IMR-90 (cell line): ENCODE data around the gene CD6. TPM values are rescaled to one million over a fixed set of nuclear protein-coding genes. Genes with fewer than 3 reads are reported as not detected.

Experiments
- ATAC-seq: fragments of 200-7000 bp; cut with Tn5 transposase; 2 replicates; pipeline ENCODE4 v1.9.1; 2020; ENCODE audit warnings: low read depth, mild to moderate bottlenecking, moderate library complexity
- BruUV-seq: library from RNA; stranded (reverse); fragments of 400-500 nt; replicated peaks from 2 replicates; lab custom pipeline; 2021; lab: Mats Ljungman, UMichigan
- CTCF ChIA-PET: fragments of 300-600 bp; formaldehyde crosslinking; extraction: SDS; loops from one replicate; lab custom pipeline; 2021; ENCODE audit warnings: antibody characterized with exemption; lab: Yijun Ruan, JAX
- POLR2A ChIA-PET: fragments of 300-600 bp; sonication (Branson Sonifier 250); formaldehyde crosslinking; loops from one replicate; lab custom pipeline; 2022; ENCODE audit warnings: antibody characterized with exemption; ENCODE audit not compliant: unreplicated experiment; lab: Charles Lee
- DNase-seq: peaks from one replicate; pipeline ENCODE4 v3.0.0; 2013
- H2AFZ ChIP-seq: replicated peaks from 2 replicates; pipeline ENCODE3; 2013; ENCODE audit warnings: low read length, mild to moderate bottlenecking; ENCODE audit not compliant: poor library complexity
- H2AK5ac ChIP-seq: 2 replicates; pipeline ENCODE4 v1.6.1; 2013; ENCODE audit warnings: low read depth, low read length, inconsistent platforms
- H2AK9ac ChIP-seq: replicated peaks from 2 replicates; pipeline ENCODE3; 2013; ENCODE audit warnings: mild to moderate bottlenecking, low read depth, low read length, moderate library complexity; ENCODE audit not compliant: poor library complexity
- H2BK120ac ChIP-seq: 2 replicates; pipeline ENCODE4 v1.6.1; 2013; ENCODE audit warnings: low read depth, low read length, inconsistent platforms
- H2BK15ac ChIP-seq: 3 replicates; pipeline ENCODE4 v1.6.1; 2013; ENCODE audit warnings: low read depth, low read length, inconsistent platforms
- H2BK20ac ChIP-seq: 2 replicates; pipeline ENCODE4 v1.6.1; 2013; ENCODE audit warnings: low read depth, mild to moderate bottlenecking, inconsistent platforms, low read length, moderate library complexity
- H2BK5ac ChIP-seq: 2 replicates; pipeline ENCODE4 v1.6.1; 2013; ENCODE audit warnings: mild to moderate bottlenecking, low read depth, low read length, inconsistent platforms; ENCODE audit not compliant: poor library complexity, severe bottlenecking
- H3K14ac ChIP-seq: replicated peaks from 2 replicates; pipeline ENCODE4 v1.6.1; 2013; ENCODE audit warnings: low read depth, low read length, inconsistent platforms
- H3K18ac ChIP-seq: 2 replicates; pipeline ENCODE4 v1.6.1; 2013; ENCODE audit warnings: low read depth, low read length, control low read depth
- H3K23ac ChIP-seq: 2 replicates; pipeline ENCODE4 v1.6.1; 2013; ENCODE audit warnings: low read depth, low read length, inconsistent platforms
- H3K27ac ChIP-seq: 2 replicates; pipeline ENCODE4 v1.5.1; 2013; ENCODE audit warnings: mild to moderate bottlenecking, control low read depth, low read length; ENCODE audit not compliant: insufficient read depth
- H3K27me3 ChIP-seq: 2 replicates; pipeline ENCODE4 v1.6.1; 2013; ENCODE audit warnings: low read length; ENCODE audit not compliant: control insufficient read depth, insufficient read depth
- H3K36me3 ChIP-seq: 2 replicates; pipeline ENCODE4 v1.6.1; 2013; ENCODE audit warnings: low read length, mixed read lengths; ENCODE audit not compliant: control insufficient read depth, insufficient read depth
- H3K4ac ChIP-seq: 2 replicates; pipeline ENCODE4 v1.6.1; 2013; ENCODE audit warnings: low read depth, low read length, inconsistent platforms
- H3K4me1 ChIP-seq: 2 replicates; pipeline ENCODE4 v1.6.1; 2013; ENCODE audit warnings: low read length, mixed read lengths; ENCODE audit not compliant: control insufficient read depth, insufficient read depth
- H3K4me2 ChIP-seq: 2 replicates; pipeline ENCODE4 v1.6.1; 2013; ENCODE audit warnings: low read depth, mild to moderate bottlenecking, control low read depth, low read length, moderate library complexity
- H3K4me3 ChIP-seq: 2 replicates; pipeline ENCODE4 v1.5.1; 2013; ENCODE audit warnings: low read depth, mild to moderate bottlenecking, control low read depth, low read length, moderate library complexity; ENCODE audit not compliant: insufficient read depth
- H3K56ac ChIP-seq: 2 replicates; pipeline ENCODE4 v1.6.1; 2013; ENCODE audit warnings: low read length, inconsistent platforms; ENCODE audit not compliant: insufficient read depth; ENCODE audit errors: extremely low read depth
- H3K79me1 ChIP-seq, 2 experiments: 2 replicates each; pipeline ENCODE4 v1.6.1; 2013; ENCODE audit warnings: low read length in 2 of 2, inconsistent platforms in 1 of 2, low read depth in 1 of 2
- H3K9ac ChIP-seq: 2 replicates; pipeline ENCODE4 v1.6.1; 2013; ENCODE audit warnings: low read depth, low read length, control low read depth
- H3K9me1 ChIP-seq: 2 replicates; pipeline ENCODE4 v1.6.1; 2013; ENCODE audit warnings: low read length, inconsistent platforms; ENCODE audit not compliant: insufficient read depth
- H3K9me3 ChIP-seq: 2 replicates; pipeline ENCODE4 v1.6.1; 2013; ENCODE audit warnings: low read length; ENCODE audit not compliant: control insufficient read depth, insufficient read depth
- H4K20me1 ChIP-seq: 2 replicates; pipeline ENCODE4 v1.6.1; 2013; ENCODE audit warnings: low read length, inconsistent platforms; ENCODE audit not compliant: insufficient read depth
- H4K5ac ChIP-seq: 2 replicates; pipeline ENCODE4 v1.6.1; 2013; ENCODE audit warnings: mild to moderate bottlenecking, low read depth, low read length, control low read depth
- H4K8ac ChIP-seq, 2 experiments: 2 replicates each; pipeline ENCODE4 v1.6.1; 2013; ENCODE audit warnings: low read depth in 2 of 2, low read length in 2 of 2, control low read depth in 1 of 2, inconsistent platforms in 1 of 2
- H4K91ac ChIP-seq: 2 replicates; pipeline ENCODE4 v1.6.1; 2013; ENCODE audit warnings: low read depth, low read length, inconsistent platforms; ENCODE audit not compliant: insufficient read depth
- BHLHE40 ChIP-seq: fragments of 150-350 bp; IDR thresholded peaks from 2 replicates; pipeline ENCODE4 v1.6.1; 2016; ENCODE audit warnings: mild to moderate bottlenecking, low read depth, low read length
- CEBPB ChIP-seq: IDR thresholded peaks from 2 replicates; pipeline ENCODE4 v1.6.1; 2012; ENCODE audit warnings: low read depth, low read length, improper control_type of control experiment
- CHD1 ChIP-seq: IDR thresholded peaks from 2 replicates; pipeline ENCODE4 v1.6.1; 2012; ENCODE audit warnings: low read depth, low read length, improper control_type of control experiment
- ELK1 ChIP-seq: fragments of 150-350 bp; IDR thresholded peaks from 2 replicates; pipeline ENCODE4 v1.6.1; 2016; ENCODE audit warnings: low read depth, mild to moderate bottlenecking, low read length, moderate library complexity, borderline replicate concordance
- MAFK ChIP-seq: IDR thresholded peaks from 2 replicates; pipeline ENCODE4 v1.6.1; 2012; ENCODE audit warnings: low read depth, low read length, improper control_type of control experiment
- MAZ ChIP-seq: IDR thresholded peaks from 2 replicates; pipeline ENCODE4 v1.6.1; 2012; ENCODE audit warnings: low read depth, mild to moderate bottlenecking, low read length, improper control_type of control experiment, moderate library complexity, borderline replicate concordance
- MXI1 ChIP-seq: IDR thresholded peaks from 2 replicates; pipeline ENCODE4 v1.6.1; 2012; ENCODE audit warnings: low read depth, mild to moderate bottlenecking, low read length, moderate library complexity, borderline replicate concordance
- POLR2A ChIP-seq: IDR thresholded peaks from 2 replicates; pipeline ENCODE4 v1.6.1; 2012; ENCODE audit warnings: mild to moderate bottlenecking, low read depth, low read length
- RAD21 ChIP-seq: IDR thresholded peaks from 2 replicates; pipeline ENCODE4 v1.6.1; 2012; ENCODE audit warnings: low read length, improper control_type of control experiment
- RCOR1 ChIP-seq: IDR thresholded peaks from 2 replicates; pipeline ENCODE4 v1.6.1; 2012; ENCODE audit warnings: mild to moderate bottlenecking, low read length, improper control_type of control experiment; ENCODE audit not compliant: insufficient replicate concordance
- RFX5 ChIP-seq: IDR thresholded peaks from 2 replicates; pipeline ENCODE4 v1.8.0; 2012; ENCODE audit warnings: low read depth, mild to moderate bottlenecking, low read length, moderate library complexity
- SMC3 ChIP-seq: fragments of 150-350 bp; IDR thresholded peaks from 2 replicates; pipeline ENCODE4 v1.6.1; 2016; ENCODE audit warnings: low read depth, mild to moderate bottlenecking, antibody characterized with exemption, low read length, moderate library complexity
- USF2 ChIP-seq: fragments of 150-350 bp; IDR thresholded peaks from 2 replicates; pipeline ENCODE4 v1.6.1; 2017; ENCODE audit warnings: mild to moderate bottlenecking, antibody characterized with exemption, low read length, low read depth
- WGBS, 2 experiments: methylation state at CpG; one replicate each; pipeline versions ENCODE4 v1.1.5 to v1.1.7; 2013; ENCODE audit warnings: missing lambda C conversion rate in 2 of 2; ENCODE audit not compliant: insufficient read length in 1 of 2; ENCODE audit errors: extremely low coverage in 2 of 2; 5-methylcytosine and 5-hydroxymethylcytosine counted together
- dilution Hi-C: fragments of 300-500 bp; cut with HindIII; formaldehyde crosslinking; loops from one replicate; pipeline ENCODE4 v1.14.3; 2018; ENCODE audit warnings: low sequenced_read_pairs; ENCODE audit not compliant: unreplicated experiment
- in situ Hi-C: fragments of 300-500 bp; cut with MboI; formaldehyde crosslinking; loops from 3 replicates; pipeline ENCODE4 v1.14.3; 2019; ENCODE audit warnings: low sequenced_read_pairs, inconsistent platforms, mixed read lengths
- intact Hi-C: fragments of 100-400 bp; cut with micrococcal nuclease; formaldehyde crosslinking; loops from 2 replicates; pipeline ENCODE4 v1.10.0; 2022
- polyA plus RNA-seq, 3 experiments: library from polyadenylated mRNA; depleted of rRNA; stranded (reverse); fragments of >200 nt; gene quantifications; 2 replicates each; pipeline ENCODE4 v1.2.3, GENCODE V29; 2012; ENCODE audit warnings: low replicate concordance in 1 of 3
- total RNA-seq: library from RNA; depleted of rRNA; stranded (reverse); fragments of >200 nt; gene quantifications from 2 replicates; pipeline ENCODE4 v1.2.3, GENCODE V29; 2012
- TF ChIP-seq, protein P1 (sequence below): conservative IDR thresholded peaks from 2 replicates; pipeline ENCODE4 v1.5.1; 2012; ENCODE audit warnings: mild to moderate bottlenecking, low read depth, low read length, improper control_type of control experiment

CD6 gene
- total and polyA plus RNA-seq, 2 of the 4 experiments (the other 2 are of a cell fraction): not detected

GRCh38 chr11:60992842-60993409, 21.4 kb downstream of the CD6 start:
- no peaks in the 10 kb centered on the region for H3K36me3 ChIP-seq
- CTCF ChIA-PET: no interaction called here
- H2AK5ac ChIP-seq: no peak overlapping the region
- H3K4me2 ChIP-seq: no peak overlapping the region
- no peak overlapping the region for H4K8ac ChIP-seq
- no peak overlapping the region for H2BK120ac ChIP-seq
- dilution Hi-C loops (no loop called here), in situ Hi-C loops (no loop called here), intact Hi-C loops (loop anchor here (5.0 kb wide), 1 partner anchor 49 kb away; no protein-coding TSS in a partner anchor)
- ATAC-seq: no peak
- no CpG with 5 or more reads among the region's 5 CpGs for WGBS, 2 experiments
- H3K79me1 ChIP-seq: no peaks in the 10 kb centered on the region
- H3K4me1 ChIP-seq: no peaks in the 10 kb centered on the region
- H3K4me3 ChIP-seq: no peak overlapping the region
- H3K9me3 ChIP-seq: no peaks in the 10 kb centered on the region
- no peak overlapping the region for H2BK5ac ChIP-seq
- no peak overlapping the region for H3K4ac ChIP-seq
- H4K91ac ChIP-seq: no peak overlapping the region
- H3K9me1 ChIP-seq: no peaks in the 10 kb centered on the region
- no peak overlapping the region for H3K23ac ChIP-seq
- no peak overlapping the region for H3K27ac ChIP-seq
- H2AFZ ChIP-seq: no peak overlapping the region
- no peaks in the 10 kb centered on the region for H4K20me1 ChIP-seq
- H3K9ac ChIP-seq: no peak overlapping the region
- no peak overlapping the region for H3K18ac ChIP-seq
- no TSS peak for BruUV-seq
- H2AK9ac ChIP-seq: no peak overlapping the region
- H2BK20ac ChIP-seq: no peak overlapping the region
- H4K5ac ChIP-seq: no peak overlapping the region
- DNase-seq: no peak
- TF ChIP-seq MAZ (no peak), ELK1 (no peak), USF2 (no peak), RAD21 (no peak), SMC3 (no peak), RFX5 (no peak), CHD1 (no peak), RCOR1 (no peak), POLR2A (no peak), MXI1 (no peak), BHLHE40 (no peak), CEBPB (no peak), MAFK (no peak)
- TF ChIP-seq, protein P1, sequence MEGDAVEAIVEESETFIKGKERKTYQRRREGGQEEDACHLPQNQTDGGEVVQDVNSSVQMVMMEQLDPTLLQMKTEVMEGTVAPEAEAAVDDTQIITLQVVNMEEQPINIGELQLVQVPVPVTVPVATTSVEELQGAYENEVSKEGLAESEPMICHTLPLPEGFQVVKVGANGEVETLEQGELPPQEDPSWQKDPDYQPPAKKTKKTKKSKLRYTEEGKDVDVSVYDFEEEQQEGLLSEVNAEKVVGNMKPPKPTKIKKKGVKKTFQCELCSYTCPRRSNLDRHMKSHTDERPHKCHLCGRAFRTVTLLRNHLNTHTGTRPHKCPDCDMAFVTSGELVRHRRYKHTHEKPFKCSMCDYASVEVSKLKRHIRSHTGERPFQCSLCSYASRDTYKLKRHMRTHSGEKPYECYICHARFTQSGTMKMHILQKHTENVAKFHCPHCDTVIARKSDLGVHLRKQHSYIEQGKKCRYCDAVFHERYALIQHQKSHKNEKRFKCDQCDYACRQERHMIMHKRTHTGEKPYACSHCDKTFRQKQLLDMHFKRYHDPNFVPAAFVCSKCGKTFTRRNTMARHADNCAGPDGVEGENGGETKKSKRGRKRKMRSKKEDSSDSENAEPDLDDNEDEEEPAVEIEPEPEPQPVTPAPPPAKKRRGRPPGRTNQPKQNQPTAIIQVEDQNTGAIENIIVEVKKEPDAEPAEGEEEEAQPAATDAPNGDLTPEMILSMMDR: no peak
- H3K27me3 ChIP-seq: peaks cover 51% of the 10 kb centered on the region
- POLR2A ChIA-PET: no interaction called here
- H3K14ac ChIP-seq: no peak overlapping the region
- H2BK15ac ChIP-seq: no peak overlapping the region
- no peak overlapping the region for H3K56ac ChIP-seq
